Prostate gland (tissue), 2 donors: Measurements from ENCODE around the gene CRLF3.

ENCODE experiments used
- POLR2AphosphoS5 ChIP-seq: sonication (generic); formaldehyde crosslinking; IDR thresholded peaks from one replicate; pipeline ENCODE4 v1.6.1; 2017; ENCODE audit warnings: antibody characterized with exemption
- TF ChIP-seq, protein P1 (sequence below), 4 experiments: fragments of 200-600 bp in 2 of 4; fragments of 450-650 bp in 2 of 4; sonication (generic) in 2 of 4; IDR thresholded peaks; 1 replicate in 3 of 4; 2 replicates in 1 of 4; pipeline ENCODE4 v1.5.1; 2016 to 2019; ENCODE audit warnings: antibody characterized with exemption in 4 of 4, mild to moderate bottlenecking in 2 of 4, moderate library complexity in 2 of 4

DNA sequence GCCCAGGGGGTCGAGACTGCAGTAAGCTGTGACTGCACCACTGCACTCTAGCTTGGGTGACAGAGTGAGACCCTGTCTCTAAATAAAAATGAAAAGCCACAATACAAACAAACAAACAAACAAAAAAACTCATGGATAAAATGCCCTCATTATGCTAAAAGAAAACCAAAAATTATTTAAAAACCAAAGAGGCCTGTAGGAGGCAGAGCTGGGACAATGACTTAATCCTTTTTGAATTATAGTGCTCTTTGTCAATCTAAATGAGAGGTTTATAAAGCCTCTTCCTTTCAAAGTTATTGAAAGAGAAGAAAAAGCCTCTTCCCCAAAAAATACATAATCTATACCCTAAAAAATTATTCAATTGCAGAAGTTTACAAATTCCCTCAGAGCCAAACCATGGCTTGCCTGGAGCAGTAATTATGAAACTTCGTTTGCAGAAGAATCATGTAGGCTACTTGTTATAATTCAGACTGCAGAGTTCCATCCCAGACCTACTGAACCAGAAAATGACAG lies 18.5 kb downstream of the CRLF3 start:
- TF ChIP-seq, protein P1, sequence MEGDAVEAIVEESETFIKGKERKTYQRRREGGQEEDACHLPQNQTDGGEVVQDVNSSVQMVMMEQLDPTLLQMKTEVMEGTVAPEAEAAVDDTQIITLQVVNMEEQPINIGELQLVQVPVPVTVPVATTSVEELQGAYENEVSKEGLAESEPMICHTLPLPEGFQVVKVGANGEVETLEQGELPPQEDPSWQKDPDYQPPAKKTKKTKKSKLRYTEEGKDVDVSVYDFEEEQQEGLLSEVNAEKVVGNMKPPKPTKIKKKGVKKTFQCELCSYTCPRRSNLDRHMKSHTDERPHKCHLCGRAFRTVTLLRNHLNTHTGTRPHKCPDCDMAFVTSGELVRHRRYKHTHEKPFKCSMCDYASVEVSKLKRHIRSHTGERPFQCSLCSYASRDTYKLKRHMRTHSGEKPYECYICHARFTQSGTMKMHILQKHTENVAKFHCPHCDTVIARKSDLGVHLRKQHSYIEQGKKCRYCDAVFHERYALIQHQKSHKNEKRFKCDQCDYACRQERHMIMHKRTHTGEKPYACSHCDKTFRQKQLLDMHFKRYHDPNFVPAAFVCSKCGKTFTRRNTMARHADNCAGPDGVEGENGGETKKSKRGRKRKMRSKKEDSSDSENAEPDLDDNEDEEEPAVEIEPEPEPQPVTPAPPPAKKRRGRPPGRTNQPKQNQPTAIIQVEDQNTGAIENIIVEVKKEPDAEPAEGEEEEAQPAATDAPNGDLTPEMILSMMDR (IDR thresholded peaks at IDR 0.05), result no peak
- no peak for TF ChIP-seq POLR2AphosphoS5
